ENCODE results near the gene PHC2. TPM values are rescaled to one million over a fixed set of nuclear protein-coding genes. Genes with fewer than 3 reads are reported as not detected.
A peak's percentile ranks its signal among the peaks of the same experiment; 100 is the strongest.

The PHC2 gene
- total and polyA plus RNA-seq, 8 donors: 21.8 to 62.1 (median 42.6) TPM

- H3K4me1 ChIP-seq: peaks cover 0 to 7% (median 0%) of the 10 kb centered on the region in 3 donors
- H3K36me3 ChIP-seq: no peaks in the 10 kb centered on the region
- intact Hi-C loops (cut with DNase I): no loop called here
- no peak for TF ChIP-seq CTCF (IDR thresholded peaks at IDR 0.05)
- ATAC-seq (no peak), DNase-seq (no peak), FAIRE-seq (no peak)
- WGBS, 2 donors: 70% methylated on average over 4 of the region's 4 CpGs
- H3K4me3 ChIP-seq: no peak overlapping the region
- H3K27ac ChIP-seq: no peak overlapping the region
- H3K9me3 ChIP-seq: no peaks in the 10 kb centered on the region
- no peaks in the 10 kb centered on the region for H3K27me3 ChIP-seq
Measured at GRCh38 chr1:33471416-33471815, 40.5 kb upstream of the PHC2 start.

- peak in 5 of 6 donors; percentile 52 to 77 (median 57) for DNase-seq
- ATAC-seq: peak; percentile 48 to 77 (median 68)
- no peak overlapping the region for H3K27ac ChIP-seq
- peaks cover 0 to 7% (median 0%) of the 10 kb centered on the region in 3 donors for H3K4me1 ChIP-seq
- no peaks in the 10 kb centered on the region for H3K9me3 ChIP-seq
- FAIRE-seq: no peak
- no peak overlapping the region for H3K4me3 ChIP-seq
- no peaks in the 10 kb centered on the region for H3K36me3 ChIP-seq
- intact Hi-C loops (cut with DNase I): no loop called here
- no peaks in the 10 kb centered on the region for H3K27me3 ChIP-seq
- 4% methylated on average over 11 of the region's 11 CpGs for WGBS, 2 donors
- TF ChIP-seq CTCF (IDR thresholded peaks at IDR 0.05): peak; percentile 40 to 62 (median 44)
Measured at GRCh38 chr1:33470495-33471012, 39.7 kb upstream of the PHC2 start.

GRCh38 chr1:33469691-33470090 is 38.8 kb upstream of the PHC2 start:
- intact Hi-C loops (cut with DNase I): loop anchor here in 1 of 3 donors (10.0 kb wide), 2 partner anchors 95 to 375 kb away; no protein-coding TSS in a partner anchor
- FAIRE-seq (no peak), DNase-seq (no peak), ATAC-seq (no peak)
- 95 to 96% methylated on average over 2 of the region's 2 CpGs for WGBS, 2 donors
- Histone ChIP-seq H3K27me3 (no peaks in the 10 kb centered on the region), H3K27ac (no peak overlapping the region), H3K9me3 (no peaks in the 10 kb centered on the region), H3K4me1 (peaks cover 0 to 7% (median 0%) of the 10 kb centered on the region in 3 donors), H3K36me3 (no peaks in the 10 kb centered on the region), H3K4me3 (no peak overlapping the region)
- no peak for TF ChIP-seq CTCF (IDR thresholded peaks at IDR 0.05)

GRCh38 chr1:33468967-33469366 is 38.1 kb upstream of the PHC2 start:
- WGBS, 2 donors: 75 to 76% methylated on average over 3 of the region's 3 CpGs
- no peak for TF ChIP-seq CTCF (IDR thresholded peaks at IDR 0.05)
- no peak overlapping the region for H3K4me3 ChIP-seq
- H3K27ac ChIP-seq: no peak overlapping the region
- H3K9me3 ChIP-seq: no peaks in the 10 kb centered on the region
- H3K4me1 ChIP-seq: peaks cover 0 to 7% (median 0%) of the 10 kb centered on the region in 3 donors
- no peak for ATAC-seq
- no peak for DNase-seq
- H3K36me3 ChIP-seq: no peaks in the 10 kb centered on the region
- H3K27me3 ChIP-seq: no peaks in the 10 kb centered on the region
- intact Hi-C loops (cut with DNase I): loop anchor here in 1 of 3 donors (10.0 kb wide), 2 partner anchors 94 to 374 kb away; no protein-coding TSS in a partner anchor
- FAIRE-seq: no peak

- H3K36me3 ChIP-seq: no peaks in the 10 kb centered on the region
- DNase-seq (no peak), FAIRE-seq (no peak), ATAC-seq (no peak)
- no peak overlapping the region for H3K27ac ChIP-seq
- intact Hi-C loops (cut with DNase I): loop anchor here in 1 of 3 donors (10.0 kb wide), 2 partner anchors 94 to 374 kb away; no protein-coding TSS in a partner anchor
- no peaks in the 10 kb centered on the region for H3K27me3 ChIP-seq
- H3K4me3 ChIP-seq: no peak overlapping the region
- peaks cover 0 to 7% (median 0%) of the 10 kb centered on the region in 3 donors for H3K4me1 ChIP-seq
- 82 to 92% methylated on average over 4 of the region's 4 CpGs for WGBS, 2 donors
- TF ChIP-seq CTCF (IDR thresholded peaks at IDR 0.05): no peak
- H3K9me3 ChIP-seq: no peaks in the 10 kb centered on the region
Measured at GRCh38 chr1:33468531-33468930, 37.6 kb upstream of the PHC2 start.
